MM.1S (cell line): ENCODE data around the gene CACHD1.

Source experiments
- DNase-seq: peaks from one replicate; pipeline ENCODE4 v3.0.0-alpha.2; 2015
- H2AFZ ChIP-seq: fragments of 300-600 bp; sonication (generic); 2 replicates; pipeline ENCODE4 v1.6.0; 2016; ENCODE audit warnings: antibody characterized with exemption, low read length
- H3F3A ChIP-seq: fragments of 300-600 bp; sonication (generic); 2 replicates; pipeline ENCODE4 v1.6.1; 2016; ENCODE audit warnings: mild to moderate bottlenecking, antibody characterized with exemption, low read length, moderate library complexity, mixed read lengths; ENCODE audit not compliant: insufficient read depth
- H3K27ac ChIP-seq: fragments of 300-600 bp; sonication (generic); 2 replicates; pipeline ENCODE4 v1.5.1; 2016; ENCODE audit warnings: mild to moderate bottlenecking, low read length
- H3K27me3 ChIP-seq: fragments of 300-600 bp; sonication (generic); replicated peaks from 2 replicates; pipeline ENCODE4 v1.6.0; 2016; ENCODE audit warnings: low read length; ENCODE audit not compliant: insufficient read depth
- H3K36me3 ChIP-seq: fragments of 300-600 bp; sonication (generic); replicated peaks from 2 replicates; pipeline ENCODE4 v1.6.1; 2016; ENCODE audit warnings: mild to moderate bottlenecking, low read length, mixed read lengths; ENCODE audit not compliant: insufficient read depth
- H3K4me1 ChIP-seq: fragments of 300-600 bp; sonication (generic); 2 replicates; pipeline ENCODE4 v1.6.1; 2016; ENCODE audit warnings: low read length, mixed read lengths
- H3K4me2 ChIP-seq: fragments of 300-600 bp; sonication (generic); 2 replicates; pipeline ENCODE4 v1.6.0; 2016; ENCODE audit warnings: low read depth, low read length
- H3K4me3 ChIP-seq: fragments of 300-600 bp; sonication (generic); 2 replicates; pipeline ENCODE4 v1.5.1; 2016; ENCODE audit warnings: low read length, mixed read lengths
- H3K79me2 ChIP-seq: fragments of 300-600 bp; sonication (generic); 2 replicates; pipeline ENCODE4 v1.6.1; 2016; ENCODE audit warnings: mixed run types, low read length, mixed read lengths
- H3K9ac ChIP-seq: fragments of 300-600 bp; sonication (generic); 2 replicates; pipeline ENCODE4 v1.6.1; 2016; ENCODE audit warnings: low read length, mixed read lengths
- H3K9me2 ChIP-seq: fragments of 300-600 bp; sonication (generic); replicated peaks from 2 replicates; pipeline ENCODE4 v1.6.1; 2016; ENCODE audit warnings: mild to moderate bottlenecking, low read length, mixed read lengths; ENCODE audit not compliant: insufficient read depth
- H3K9me3 ChIP-seq: fragments of 300-600 bp; sonication (generic); replicated peaks from 2 replicates; pipeline ENCODE4 v1.6.1; 2016; ENCODE audit warnings: mild to moderate bottlenecking, low read length, mixed read lengths; ENCODE audit not compliant: insufficient read depth
- H4K20me1 ChIP-seq: fragments of 300-600 bp; sonication (generic); 2 replicates; pipeline ENCODE4 v1.6.1; 2016; ENCODE audit warnings: mild to moderate bottlenecking, low read length, moderate library complexity, mixed read lengths; ENCODE audit not compliant: insufficient read depth
- CTCF ChIP-seq: fragments of 300-600 bp; sonication (generic); IDR thresholded peaks from 2 replicates; pipeline ENCODE4 v1.5.1; 2016; ENCODE audit warnings: antibody characterized with exemption, low read length, mixed read lengths
- EZH2 ChIP-seq: fragments of 300-600 bp; sonication (generic); optimal IDR thresholded peaks from 2 replicates; pipeline ENCODE3; 2017; ENCODE audit warnings: low read depth, mild to moderate bottlenecking, antibody characterized with exemption, low read length, mixed read lengths
- EZH2phosphoT487 ChIP-seq: fragments of 300-600 bp; sonication (generic); IDR thresholded peaks from 2 replicates; pipeline ENCODE4 v1.6.1; 2018; ENCODE audit warnings: antibody characterized with exemption, low read length

CACHD1 gene

GRCh38 chr1:64624808-64625207, 154.9 kb downstream of the CACHD1 start:
- H3K9me2 ChIP-seq, result no peaks in the 10 kb centered on the region
- H3F3A ChIP-seq, result no peaks in the 10 kb centered on the region
- no peaks in the 10 kb centered on the region for H3K36me3 ChIP-seq
- no peak for DNase-seq
- no peak overlapping the region for H2AFZ ChIP-seq
- TF ChIP-seq CTCF (no peak), EZH2phosphoT487 (no peak), EZH2 (no peak)
- H3K4me1 ChIP-seq, result peaks cover 9% of the 10 kb centered on the region; the same call in 1 of the 2 replicates
- H4K20me1 ChIP-seq, result no peaks in the 10 kb centered on the region
- H3K4me2 ChIP-seq, result no peak overlapping the region
- no peak overlapping the region for H3K9ac ChIP-seq
- no peak overlapping the region for H3K4me3 ChIP-seq
- H3K9me3 ChIP-seq, result no peaks in the 10 kb centered on the region
- no peak overlapping the region for H3K27ac ChIP-seq
- H3K27me3 ChIP-seq, result no peaks in the 10 kb centered on the region
- no peaks in the 10 kb centered on the region for H3K79me2 ChIP-seq

GRCh38 chr1:64630611-64631010, 160.7 kb downstream of the CACHD1 start:
- TF ChIP-seq EZH2phosphoT487 (no peak), CTCF (no peak), EZH2 (no peak)
- H3K4me2 ChIP-seq, result peak overlapping the region; percentile 69
- H3K27me3 ChIP-seq, result no peaks in the 10 kb centered on the region
- peak overlapping the region; percentile 69 for H2AFZ ChIP-seq
- peak overlapping the region; percentile 20; the same call in 1 of the 2 replicates for H3K27ac ChIP-seq
- peaks cover 19% of the 10 kb centered on the region for H3K4me1 ChIP-seq
- no peaks in the 10 kb centered on the region for H3K79me2 ChIP-seq
- no peaks in the 10 kb centered on the region for H4K20me1 ChIP-seq
- H3K9me2 ChIP-seq, result no peaks in the 10 kb centered on the region
- peak; percentile 46 for DNase-seq
- no peaks in the 10 kb centered on the region for H3F3A ChIP-seq
- no peaks in the 10 kb centered on the region for H3K36me3 ChIP-seq
- H3K9ac ChIP-seq, result no peak overlapping the region
- H3K9me3 ChIP-seq, result no peaks in the 10 kb centered on the region
- peak overlapping the region; percentile 28 for H3K4me3 ChIP-seq

GRCh38 chr1:64631346-64632034, 161.6 kb downstream of the CACHD1 start:
- Histone ChIP-seq H3K4me1 (peaks cover 19% of the 10 kb centered on the region), H3K27me3 (no peaks in the 10 kb centered on the region), H3F3A (no peaks in the 10 kb centered on the region), H2AFZ (no peak overlapping the region), H3K9me3 (no peaks in the 10 kb centered on the region), H4K20me1 (no peaks in the 10 kb centered on the region), H3K27ac (no peak overlapping the region), H3K9me2 (no peaks in the 10 kb centered on the region), H3K9ac (no peak overlapping the region), H3K4me2 (no peak overlapping the region), H3K4me3 (no peak overlapping the region), H3K79me2 (no peaks in the 10 kb centered on the region), H3K36me3 (no peaks in the 10 kb centered on the region)
- TF ChIP-seq EZH2phosphoT487 (no peak), CTCF (no peak), EZH2 (no peak)
- DNase-seq, result no peak
